B cell (primary cell): ENCODE data around the gene TENM3. TPM values are rescaled to one million over a fixed set of nuclear protein-coding genes. Genes with fewer than 3 reads are reported as not detected.

Experiments
- ATAC-seq: fragments of 200-7000 bp; cut with Tn5 transposase; one replicate; pipeline ENCODE4 v1.10.0; 2021; ENCODE audit warnings: low read depth, mild to moderate bottlenecking, moderate number of reproducible peaks, moderate library complexity
- CTCF ChIA-PET: fragments of 350-600 bp; sonication (Branson Sonifier 250); formaldehyde crosslinking; loops from one replicate; lab custom pipeline; 2021; ENCODE audit warnings: antibody characterized with exemption, inconsistent platforms; lab: Charles Lee
- POLR2A ChIA-PET: fragments of 350-600 bp; sonication (Branson Sonifier 250); formaldehyde crosslinking; loops from one replicate; lab custom pipeline; 2021; ENCODE audit warnings: antibody characterized with exemption; lab: Charles Lee
- DNase-seq: peaks from one replicate; pipeline ENCODE4 v3.0.0; 2013
- H2AFZ ChIP-seq: 2 replicates; pipeline ENCODE4 v1.6.1; 2012; ENCODE audit warnings: mild to moderate bottlenecking, low read depth, low read length; ENCODE audit not compliant: insufficient read depth, poor library complexity, severe bottlenecking
- H3K27ac ChIP-seq, 2 donors: 1 replicate in 1 of 2; 2 replicates in 1 of 2; pipeline ENCODE4 v1.5.1; 2012 to 2013; ENCODE audit warnings: low read length in 2 of 2, mild to moderate bottlenecking in 2 of 2, moderate library complexity in 1 of 2
- H3K27me3 ChIP-seq, 4 experiments: fragments of 200-600 bp in 1 of 4; sonication (generic) in 1 of 4; replicated peaks in 1 of 4; 1 replicate in 2 of 4; 2 replicates in 2 of 4; pipeline versions ENCODE4 v1.6.1 to v1.7.0; 2013 to 2016; ENCODE audit warnings: low read length in 3 of 4, mild to moderate bottlenecking in 2 of 4, mixed read lengths in 1 of 4, moderate library complexity in 1 of 4; ENCODE audit not compliant: insufficient read depth in 4 of 4, control insufficient read depth in 3 of 4; ENCODE audit errors: control extremely low read depth in 1 of 4
- H3K36me3 ChIP-seq, 2 experiments: replicated peaks in 1 of 2; 1 replicate in 1 of 2; 2 replicates in 1 of 2; pipeline versions ENCODE4 v1.6.1 to v1.7.1; 2013; ENCODE audit warnings: low read length in 1 of 2; ENCODE audit not compliant: insufficient read depth in 2 of 2, control insufficient read depth in 1 of 2; ENCODE audit errors: control extremely low read depth in 1 of 2, extremely low read depth in 1 of 2
- H3K4me1 ChIP-seq, 2 donors: fragments of 200-600 bp in 1 of 2; sonication (generic) in 1 of 2; 1 replicate in 1 of 2; 2 replicates in 1 of 2; pipeline versions ENCODE4 v1.5.1 to v1.6.1; 2013 to 2017; ENCODE audit warnings: low read length in 2 of 2; ENCODE audit not compliant: control insufficient read depth in 2 of 2, insufficient read depth in 2 of 2
- H3K4me2 ChIP-seq: replicated peaks from 2 replicates; pipeline ENCODE3; 2012; ENCODE audit warnings: mild to moderate bottlenecking, low read depth, low read length; ENCODE audit not compliant: poor library complexity, severe bottlenecking
- H3K4me3 ChIP-seq, 5 experiments: fragments of 200-600 bp in 1 of 5; sonication (generic) in 1 of 5; 1 replicate in 3 of 5; 2 replicates in 2 of 5; pipeline versions ENCODE4 v1.5.1 to v1.7.0; 2011 to 2016; ENCODE audit warnings: low read length in 4 of 5, mild to moderate bottlenecking in 4 of 5, low read depth in 2 of 5, control low read depth in 1 of 5, moderate library complexity in 1 of 5; ENCODE audit not compliant: insufficient read depth in 1 of 5; ENCODE audit errors: control extremely low read depth in 1 of 5, extremely low read depth in 1 of 5
- H3K79me2 ChIP-seq: fragments of 200-600 bp; sonication (generic); one replicate; pipeline ENCODE4 v1.6.0; 2016; ENCODE audit warnings: low read length; ENCODE audit not compliant: control insufficient read depth, insufficient read depth
- H3K9ac ChIP-seq: fragments of 200-600 bp; sonication (generic); 2 replicates; pipeline ENCODE4 v1.6.1; 2017; ENCODE audit warnings: mild to moderate bottlenecking, low read length, moderate library complexity
- H3K9me3 ChIP-seq, 3 donors: one replicate each; pipeline versions ENCODE4 v1.6.1 to v1.7.1; 2013; ENCODE audit warnings: low read length in 2 of 3; ENCODE audit not compliant: control insufficient read depth in 2 of 3, insufficient read depth in 1 of 3; ENCODE audit errors: control extremely low read depth in 1 of 3
- H4K20me1 ChIP-seq: 2 replicates; pipeline ENCODE4 v1.6.0; 2012; ENCODE audit warnings: mild to moderate bottlenecking, low read length; ENCODE audit not compliant: insufficient read depth, control insufficient read depth, poor library complexity, severe bottlenecking
- H3K27ac Mint-ChIP-seq: one replicate; pipeline ENCODE4 v1.8.0; 2021; ENCODE audit warnings: mixed read lengths
- H3K27me3 Mint-ChIP-seq: one replicate; pipeline ENCODE4 v1.8.0; 2021; ENCODE audit warnings: mixed read lengths
- H3K4me1 Mint-ChIP-seq: one replicate; pipeline ENCODE4 v1.8.0; 2021; ENCODE audit warnings: mixed read lengths
- H3K4me3 Mint-ChIP-seq: one replicate; pipeline ENCODE4 v1.8.0; 2021; ENCODE audit warnings: mixed read lengths
- H3K9me3 Mint-ChIP-seq: one replicate; pipeline ENCODE4 v1.8.0; 2022; ENCODE audit warnings: mixed read lengths; ENCODE audit not compliant: insufficient read depth
- EZH2 ChIP-seq: IDR thresholded peaks from 2 replicates; pipeline ENCODE4 v1.6.1; 2012; ENCODE audit warnings: borderline replicate concordance, low read depth, mild to moderate bottlenecking, moderate library complexity, low read length; ENCODE audit not compliant: insufficient read depth, poor library complexity, severe bottlenecking
- WGBS: methylation state at CpG from one replicate; pipeline ENCODE4 v1.1.5; 2013; ENCODE audit warnings: missing lambda C conversion rate; ENCODE audit not compliant: insufficient coverage; 5-methylcytosine and 5-hydroxymethylcytosine counted together
- intact Hi-C: fragments of 100-400 bp; cut with micrococcal nuclease; formaldehyde crosslinking; loops from one replicate; pipeline ENCODE4 v1.10.0; 2022
- polyA plus RNA-seq: library from polyadenylated mRNA; depleted of rRNA; stranded (reverse); fragments of >200 nt; gene quantifications from 2 replicates; pipeline ENCODE4 v1.2.3, GENCODE V29; 2012
- total RNA-seq, 2 donors: library from RNA; stranded (reverse); fragments of 120-200 nt in 1 of 2; gene quantifications; 1 replicate in 1 of 2; 2 replicates in 1 of 2; pipeline versions ENCODE4 v1.2.3 to v1.2.4, GENCODE V29; 2013 to 2022
- TF ChIP-seq, protein P1 (sequence below): fragments of 200-600 bp; IDR thresholded peaks from one replicate; pipeline ENCODE4 v1.8.0; 2022; ENCODE audit warnings: antibody characterized with exemption, mild to moderate bottlenecking

The TENM3 gene
- total and polyA plus RNA-seq, 2 donors (not counting 1 experiment from before 2014, with no cell fraction given) = not detected

DNA sequence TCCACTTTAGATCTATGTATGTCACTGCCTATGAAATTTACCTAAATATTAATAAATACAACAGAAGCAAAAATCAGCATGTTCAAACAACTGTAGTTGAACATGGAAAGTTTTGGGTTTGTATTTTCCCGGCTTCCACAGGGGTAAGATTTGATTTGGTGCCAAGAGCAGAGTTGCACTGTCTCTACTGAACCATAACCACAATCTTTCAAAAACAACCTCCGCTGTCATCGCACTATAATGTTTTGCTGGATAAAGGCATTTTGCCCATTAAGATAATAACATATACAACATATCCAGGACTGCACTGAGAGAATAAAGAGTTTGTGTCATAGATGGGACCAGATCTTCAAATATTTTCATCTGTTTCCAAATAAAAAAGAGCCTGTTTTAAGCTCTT lies 94.9 kb downstream of the TENM3 start:
- intact Hi-C loops = no loop called here
- TF ChIP-seq, protein P1, sequence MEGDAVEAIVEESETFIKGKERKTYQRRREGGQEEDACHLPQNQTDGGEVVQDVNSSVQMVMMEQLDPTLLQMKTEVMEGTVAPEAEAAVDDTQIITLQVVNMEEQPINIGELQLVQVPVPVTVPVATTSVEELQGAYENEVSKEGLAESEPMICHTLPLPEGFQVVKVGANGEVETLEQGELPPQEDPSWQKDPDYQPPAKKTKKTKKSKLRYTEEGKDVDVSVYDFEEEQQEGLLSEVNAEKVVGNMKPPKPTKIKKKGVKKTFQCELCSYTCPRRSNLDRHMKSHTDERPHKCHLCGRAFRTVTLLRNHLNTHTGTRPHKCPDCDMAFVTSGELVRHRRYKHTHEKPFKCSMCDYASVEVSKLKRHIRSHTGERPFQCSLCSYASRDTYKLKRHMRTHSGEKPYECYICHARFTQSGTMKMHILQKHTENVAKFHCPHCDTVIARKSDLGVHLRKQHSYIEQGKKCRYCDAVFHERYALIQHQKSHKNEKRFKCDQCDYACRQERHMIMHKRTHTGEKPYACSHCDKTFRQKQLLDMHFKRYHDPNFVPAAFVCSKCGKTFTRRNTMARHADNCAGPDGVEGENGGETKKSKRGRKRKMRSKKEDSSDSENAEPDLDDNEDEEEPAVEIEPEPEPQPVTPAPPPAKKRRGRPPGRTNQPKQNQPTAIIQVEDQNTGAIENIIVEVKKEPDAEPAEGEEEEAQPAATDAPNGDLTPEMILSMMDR = no peak
- no peak for TF ChIP-seq EZH2
- DNase-seq (no peak), ATAC-seq (no peak)
- Mint-ChIP-seq H3K4me3 (no peak overlapping the region), H3K27ac (no peak overlapping the region), H3K9me3 (no peaks in the 10 kb centered on the region), H3K4me1 (no peaks in the 10 kb centered on the region), H3K27me3 (no peaks in the 10 kb centered on the region)
- Histone ChIP-seq H4K20me1 (no peaks in the 10 kb centered on the region), H3K4me2 (no peak overlapping the region), H2AFZ (no peak overlapping the region), H3K36me3 (no peaks in the 10 kb centered on the region), H3K27ac (no peak overlapping the region), H3K9me3 (no peaks in the 10 kb centered on the region), H3K27me3 (no peaks in the 10 kb centered on the region), H3K79me2 (no peaks in the 10 kb centered on the region), H3K4me1 (no peaks in the 10 kb centered on the region), H3K9ac (no peak overlapping the region), H3K4me3 (no peak overlapping the region)
- CTCF ChIA-PET = no interaction called here
- POLR2A ChIA-PET = no interaction called here
- WGBS = no CpG with 5 or more reads among the region's 3 CpGs

DNA sequence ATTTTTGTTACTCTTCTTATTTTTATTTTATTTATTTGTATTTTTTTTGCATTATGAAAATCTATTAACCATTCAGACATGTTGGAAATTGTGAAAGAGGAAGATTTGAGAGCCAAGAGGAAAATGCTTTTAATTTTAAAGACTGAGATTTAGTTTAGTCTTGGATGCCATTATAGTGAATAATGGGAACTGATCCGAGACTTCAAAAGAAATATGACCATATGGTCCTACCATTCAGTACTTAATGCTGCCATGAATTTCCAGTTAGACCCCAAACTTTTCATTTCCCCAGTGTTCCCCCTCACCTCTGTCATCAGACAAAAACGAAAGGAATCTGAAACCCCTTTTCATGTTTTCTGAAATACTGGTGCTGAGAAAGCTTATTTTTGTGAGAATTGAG lies 95.5 kb downstream of the TENM3 start:
- H3K27ac Mint-ChIP-seq = no peak overlapping the region
- Histone ChIP-seq H3K4me3 (no peak overlapping the region), H2AFZ (no peak overlapping the region), H3K79me2 (no peaks in the 10 kb centered on the region), H3K4me2 (no peak overlapping the region), H3K9ac (no peak overlapping the region), H3K4me1 (no peaks in the 10 kb centered on the region), H3K27ac (no peak overlapping the region), H3K27me3 (no peaks in the 10 kb centered on the region), H3K9me3 (no peaks in the 10 kb centered on the region), H4K20me1 (no peaks in the 10 kb centered on the region), H3K36me3 (no peaks in the 10 kb centered on the region)
- TF ChIP-seq EZH2 = no peak
- TF ChIP-seq, protein P1 = no peak
- H3K4me1 Mint-ChIP-seq = no peaks in the 10 kb centered on the region
- no peak for DNase-seq
- WGBS = no CpG with 5 or more reads among the region's 2 CpGs
- no peaks in the 10 kb centered on the region for H3K9me3 Mint-ChIP-seq
- intact Hi-C loops = no loop called here
- POLR2A ChIA-PET = no interaction called here
- no peaks in the 10 kb centered on the region for H3K27me3 Mint-ChIP-seq
- no peak overlapping the region for H3K4me3 Mint-ChIP-seq
- no peak for ATAC-seq
- CTCF ChIA-PET = no interaction called here
